ENCODE data around the gene PLEKHA6. TPM values are rescaled to one million over a fixed set of nuclear protein-coding genes. Genes with fewer than 3 reads are reported as not detected.

The PLEKHA6 gene
- total RNA-seq, 1 donor from 2014 or later: 4.4 TPM

DNA sequence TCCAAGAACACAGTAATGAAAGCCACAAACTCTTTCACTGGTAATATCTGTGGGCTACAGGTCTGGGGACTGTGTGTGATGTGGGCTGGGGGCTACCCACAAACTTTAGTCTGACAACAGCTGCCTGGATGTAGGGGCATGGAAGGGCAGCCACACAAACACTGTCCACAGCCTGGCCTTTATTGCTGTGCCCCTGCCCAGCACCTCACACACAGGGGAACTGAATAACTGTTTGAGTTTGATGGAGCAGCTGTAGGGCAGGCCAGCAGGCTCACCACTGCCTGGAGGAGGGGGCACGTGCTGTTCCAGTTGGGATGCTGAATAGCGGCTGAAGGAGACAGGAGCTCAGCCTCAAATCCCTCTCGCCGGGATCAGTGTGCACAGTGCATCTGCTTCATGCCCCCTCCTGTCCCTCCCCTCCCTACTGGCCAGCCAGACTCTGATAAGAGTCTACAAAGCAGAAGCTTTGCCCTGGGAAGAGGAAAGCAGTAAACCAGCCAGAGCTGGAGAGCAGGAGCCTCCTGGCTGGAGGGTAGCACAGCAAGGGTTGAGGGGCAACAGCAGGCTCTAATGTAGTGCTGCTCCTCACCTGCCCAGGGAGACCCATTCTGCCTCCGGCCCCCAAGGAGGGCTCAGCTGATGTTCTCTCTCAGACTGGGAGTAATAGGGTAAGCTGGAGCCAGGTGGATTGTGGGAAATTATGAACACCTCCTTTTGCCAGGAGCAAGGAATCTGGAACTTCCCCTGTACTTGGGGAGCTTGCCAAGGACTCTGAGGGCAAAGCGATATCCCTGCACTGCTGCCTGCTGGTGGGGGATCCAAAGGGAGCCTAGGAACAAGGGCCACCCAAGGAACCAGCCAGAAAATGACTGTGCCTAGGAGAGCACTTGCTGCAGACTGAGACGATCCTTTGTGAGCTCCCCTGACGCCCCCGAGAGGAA is 75.7 kb downstream of the PLEKHA6 start:
- peak; percentile 32 for DNase-seq

- peak; percentile 47 for DNase-seq
Measured at GRCh38 chr1:204282761-204283221, 76.9 kb downstream of the PLEKHA6 start.

DNA sequence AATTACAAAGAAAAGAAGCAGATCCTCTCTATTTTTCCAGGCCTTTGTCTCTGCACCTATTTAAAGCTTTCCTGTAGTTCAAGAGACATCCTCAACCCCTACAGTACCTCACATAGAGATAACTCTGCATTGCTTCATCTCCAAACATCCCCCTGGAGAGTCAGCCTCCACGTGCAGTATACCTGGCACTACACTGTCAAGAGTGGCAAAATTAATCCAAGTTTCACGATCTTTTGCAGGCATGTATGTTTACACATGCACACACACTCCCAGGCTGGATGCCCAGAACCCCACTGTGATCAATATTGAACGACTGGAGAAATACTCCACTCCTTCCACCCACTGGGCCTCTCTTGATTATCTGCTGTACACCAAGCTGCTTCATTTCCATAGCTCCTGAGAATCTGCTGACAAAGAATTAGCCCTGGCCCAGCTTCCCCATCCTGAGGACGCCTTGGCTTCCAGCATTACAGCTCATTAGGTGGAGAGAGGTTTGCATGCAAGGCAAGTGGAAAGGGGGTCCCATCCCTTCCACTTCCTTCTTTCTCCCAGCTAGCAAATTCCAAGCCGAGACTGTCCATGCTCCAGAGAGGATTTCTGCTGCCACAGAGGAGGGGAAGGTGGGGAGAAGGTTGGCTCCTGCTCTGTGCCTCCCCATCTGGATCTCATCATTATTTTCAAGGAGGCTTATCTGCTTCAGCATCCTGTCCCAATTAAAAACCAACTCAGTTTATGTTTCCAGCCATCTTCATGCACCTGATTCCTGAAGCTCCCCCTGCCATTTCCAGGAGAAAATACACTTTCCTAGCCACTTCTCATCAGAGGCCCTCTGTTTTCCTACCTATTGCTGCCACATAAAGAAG is 79.4 kb downstream of the PLEKHA6 start:
- no peak for DNase-seq

DNA sequence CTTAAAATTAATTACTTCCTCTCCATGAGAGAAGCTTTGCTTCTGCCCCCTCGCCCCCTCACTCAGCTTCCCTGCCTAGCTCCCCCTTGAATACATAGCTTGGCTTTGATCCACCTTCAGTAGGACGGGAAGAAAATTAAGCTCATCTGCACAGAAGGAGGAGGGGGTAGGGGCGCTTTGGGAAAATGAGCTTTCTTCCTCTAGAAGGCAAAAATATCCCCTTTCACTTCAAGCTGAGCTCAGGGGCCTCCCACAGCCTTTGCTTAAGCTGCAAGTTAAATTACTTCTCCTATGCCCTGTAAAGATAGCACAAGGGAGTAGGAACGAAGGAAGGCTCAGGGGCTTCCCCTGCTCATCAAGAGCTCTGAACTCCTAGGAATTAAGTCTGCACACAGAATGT is 80.8 kb downstream of the PLEKHA6 start:
- peak; percentile 49 for DNase-seq

DNA sequence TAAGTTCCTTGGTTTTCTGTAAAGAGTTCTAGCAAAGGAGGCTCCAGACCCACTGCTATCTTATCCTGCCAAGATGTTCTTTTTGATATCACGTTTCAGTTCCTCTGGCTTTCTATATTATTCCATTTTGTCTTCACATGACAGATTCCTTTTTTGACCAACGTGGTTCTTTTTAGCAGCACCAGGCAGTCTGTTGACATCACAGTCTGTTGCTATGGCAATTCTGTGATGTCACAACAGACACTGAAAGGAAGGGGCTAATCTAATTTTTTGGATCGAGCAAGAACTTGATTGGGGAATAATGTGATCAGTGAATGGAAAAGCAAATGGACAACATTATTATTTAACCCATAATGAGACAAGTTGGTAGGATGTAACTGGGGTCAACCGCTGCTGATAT is 81.5 kb downstream of the PLEKHA6 start:
- peak; percentile 62 for DNase-seq

- no peak for DNase-seq
Measured at GRCh38 chr1:204277563-204278219, 82.0 kb downstream of the PLEKHA6 start.

DNA sequence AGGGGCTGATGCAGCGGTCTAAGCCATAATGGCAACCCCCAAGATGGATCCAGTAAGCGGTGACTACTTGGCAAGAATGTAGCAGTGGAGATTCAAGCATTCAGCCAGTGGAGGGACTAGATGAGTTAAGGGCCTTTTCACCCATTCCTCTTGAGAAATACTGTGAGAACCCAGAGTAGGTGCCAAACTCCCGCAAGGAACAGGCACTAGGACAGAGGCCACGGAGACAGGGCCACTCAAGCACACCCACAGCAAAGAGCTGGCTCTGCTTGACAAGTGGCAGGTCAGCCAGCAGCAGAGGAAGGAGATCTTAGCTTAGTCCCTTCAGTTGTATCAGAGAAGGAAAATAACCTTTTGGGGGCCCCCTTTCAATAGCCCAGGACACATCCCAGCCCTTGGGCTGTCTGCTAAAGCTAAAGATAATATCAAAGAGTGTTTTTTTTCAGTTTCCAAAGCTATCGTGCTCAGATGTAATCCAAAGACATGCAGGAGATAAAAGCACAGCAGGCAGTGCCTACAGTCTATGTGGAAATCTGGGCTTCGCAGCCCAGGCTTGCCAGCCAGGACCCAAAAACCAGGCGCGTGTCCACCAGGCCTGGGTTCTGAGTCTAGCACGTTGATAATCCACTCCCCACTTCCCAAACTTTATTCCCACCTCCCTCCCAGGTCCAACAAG is 83.9 kb downstream of the PLEKHA6 start:
- no peak for DNase-seq

- no peak for DNase-seq
Measured at GRCh38 chr1:204274446-204274845, 85.3 kb downstream of the PLEKHA6 start.

DNA sequence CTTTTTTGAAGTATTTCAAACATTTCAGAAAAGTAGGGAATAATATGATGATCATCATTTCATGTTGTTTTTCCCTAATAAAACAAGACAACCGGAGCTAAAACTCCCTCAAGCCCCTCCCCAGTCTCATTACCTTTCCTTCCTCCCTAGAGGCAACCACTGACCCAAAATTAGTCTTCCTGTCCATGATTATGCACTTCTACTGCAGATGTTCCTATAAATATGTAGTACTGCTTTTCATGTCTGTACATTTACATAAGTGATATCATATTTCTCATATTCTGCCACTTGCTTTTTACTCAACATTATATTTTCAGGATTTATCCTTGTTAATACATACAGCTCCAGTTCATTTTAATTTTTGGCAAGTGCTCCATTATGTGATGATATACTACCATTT is 87.2 kb downstream of the PLEKHA6 start:
- no peak for DNase-seq

GRCh38 chr1:204271970-204272369 is 87.8 kb downstream of the PLEKHA6 start:
- DNase-seq: no peak

GRCh38 chr1:204268101-204268500 is 91.6 kb downstream of the PLEKHA6 start:
- DNase-seq: no peak

GRCh38 chr1:204267191-204267601 is 92.5 kb downstream of the PLEKHA6 start:
- DNase-seq: no peak

DNA sequence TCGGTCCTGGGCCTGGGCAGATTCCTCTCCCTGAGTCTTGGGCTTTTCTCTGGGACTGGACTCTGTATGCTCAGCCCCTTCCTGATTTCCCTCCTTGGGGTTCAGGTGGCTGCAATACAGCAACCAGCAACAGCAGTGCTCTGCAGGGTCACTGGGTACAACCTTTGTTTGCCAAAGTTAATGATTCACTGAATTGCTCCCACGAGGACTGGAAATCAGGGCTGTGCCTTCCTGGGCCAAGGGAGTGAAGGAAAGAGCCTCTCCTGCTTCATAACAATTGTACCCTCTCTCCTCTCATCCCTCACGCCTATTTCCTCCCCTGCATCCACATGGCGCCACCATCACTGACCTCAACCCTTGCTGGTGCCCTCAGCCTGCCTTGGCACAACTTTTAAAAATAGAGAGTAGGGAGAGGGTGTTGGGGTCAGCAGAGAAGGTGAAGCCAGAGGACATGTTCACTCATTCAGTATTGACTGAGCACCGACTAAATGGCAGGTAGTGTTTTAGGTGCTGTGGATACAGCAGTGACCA is 93.2 kb downstream of the PLEKHA6 start:
- no peak for DNase-seq

DNA sequence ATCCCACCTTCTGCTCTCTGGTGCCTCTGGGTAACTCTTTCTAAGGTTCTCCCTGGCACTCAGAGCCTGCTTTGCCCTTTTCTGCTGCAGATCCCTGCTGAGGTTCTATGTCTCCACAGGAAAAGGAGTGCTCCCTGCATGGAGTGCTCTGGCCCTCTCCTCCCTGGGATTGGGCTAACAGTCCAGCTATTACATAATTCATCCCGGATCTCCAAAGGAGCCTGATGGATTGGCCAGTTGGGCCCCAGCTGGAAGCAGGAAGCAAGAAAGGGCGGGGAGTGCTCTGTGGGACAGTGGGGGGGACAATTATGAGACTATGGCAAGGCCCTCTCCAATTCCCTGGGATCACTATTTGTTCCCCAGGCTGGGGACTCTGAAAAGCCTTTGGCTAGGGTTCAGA is 94.1 kb downstream of the PLEKHA6 start:
- no peak for DNase-seq

- no peak for DNase-seq
Measured at GRCh38 chr1:204264805-204265204, 94.9 kb downstream of the PLEKHA6 start.

GRCh38 chr1:204263254-204263910 is 96.3 kb downstream of the PLEKHA6 start:
- DNase-seq: peak; percentile 54

DNA sequence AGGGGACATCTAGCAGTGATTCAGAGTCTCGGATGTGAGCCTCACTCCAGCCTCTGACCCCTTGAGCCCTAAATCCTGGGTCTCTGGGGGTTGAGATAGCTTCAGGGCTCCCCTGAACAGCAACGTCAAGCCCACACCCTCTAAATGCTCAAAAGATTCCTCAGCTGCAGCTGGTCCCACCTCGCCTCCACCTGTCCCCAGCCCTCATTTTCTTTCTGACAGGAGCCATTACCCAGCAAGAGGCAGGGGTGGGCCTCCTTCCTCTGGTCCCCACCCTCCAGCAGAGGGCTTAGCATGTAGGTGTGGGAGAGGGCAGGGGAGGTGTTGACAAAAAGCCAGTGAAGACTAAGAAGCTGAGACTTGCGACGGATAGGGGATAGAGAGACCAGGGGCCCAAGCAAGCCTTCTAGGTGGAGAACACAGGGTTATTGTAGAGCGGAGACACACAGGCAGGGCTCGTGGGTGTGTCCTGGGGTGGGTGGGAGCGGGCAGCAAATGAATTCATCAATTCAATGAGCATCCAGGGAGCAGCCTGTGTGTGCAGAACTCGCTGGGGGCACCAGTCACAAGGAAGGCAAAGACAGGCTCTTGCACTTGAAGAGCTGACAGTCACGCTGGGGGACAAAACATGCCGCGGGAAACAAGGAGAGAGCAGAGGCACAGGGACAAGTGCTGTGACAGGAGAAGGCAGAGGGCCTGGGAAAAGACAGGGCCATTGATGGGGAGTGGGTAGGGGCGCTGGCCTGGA is 97.0 kb downstream of the PLEKHA6 start:
- peak; percentile 75 for DNase-seq

DNA sequence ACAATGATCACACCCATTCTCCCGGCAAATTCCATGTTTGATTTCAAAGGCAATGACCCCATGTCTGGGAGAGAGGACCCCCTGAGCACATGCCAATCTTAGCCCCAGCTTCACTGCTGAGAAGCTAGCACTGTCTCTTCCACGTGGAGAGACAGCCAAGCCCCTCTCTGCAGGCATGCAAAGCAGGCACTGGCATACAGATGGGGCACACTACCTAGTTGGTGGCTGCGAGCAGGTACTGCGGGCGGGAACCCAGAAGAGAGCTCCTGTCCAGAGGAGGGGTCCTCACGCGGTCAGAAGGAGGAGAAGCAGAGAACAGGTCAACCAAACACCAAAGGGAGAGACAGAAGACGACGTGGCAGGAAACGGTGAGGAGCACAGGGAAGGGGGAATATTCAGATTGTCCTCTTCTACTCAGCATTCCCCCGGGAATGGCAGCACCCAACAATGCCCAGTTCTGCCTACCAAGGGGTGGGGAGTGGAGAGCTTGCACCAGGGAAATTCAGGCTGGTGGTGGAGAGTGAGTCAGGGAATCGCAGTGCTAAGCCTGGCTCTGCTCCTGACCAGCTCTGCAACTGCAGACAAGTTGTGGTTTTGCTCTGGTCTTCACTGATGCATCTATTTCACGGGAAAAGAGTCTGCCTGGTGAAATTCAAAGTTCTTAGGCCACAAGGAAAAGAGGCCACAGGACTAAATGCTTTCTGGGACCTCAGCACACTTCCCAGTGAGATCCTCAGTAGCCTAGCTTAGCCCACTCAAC is 97.8 kb downstream of the PLEKHA6 start:
- no peak for DNase-seq

- no peak for DNase-seq
Measured at GRCh38 chr1:204261266-204261665, 98.5 kb downstream of the PLEKHA6 start.
